Measurements from ENCODE around the gene MBD3L2.
"Not testable (repeated sequence)": the region's sequence is repeated elsewhere in the genome, so short reads cannot be mapped to it uniquely, and the experiment has no call there.

Gene MBD3L2

GRCh38 chr19:7063764-7064418, 14.8 kb downstream of the MBD3L2 start:
- DNase-seq, result no peak

- DNase-seq, result not testable (repeated sequence)
These were observed 18.0 kb downstream of the MBD3L2 start for GRCh38 chr19:7067122-7067521.

GRCh38 chr19:7067716-7068115, 18.6 kb downstream of the MBD3L2 start:
- no peak for DNase-seq

DNA sequence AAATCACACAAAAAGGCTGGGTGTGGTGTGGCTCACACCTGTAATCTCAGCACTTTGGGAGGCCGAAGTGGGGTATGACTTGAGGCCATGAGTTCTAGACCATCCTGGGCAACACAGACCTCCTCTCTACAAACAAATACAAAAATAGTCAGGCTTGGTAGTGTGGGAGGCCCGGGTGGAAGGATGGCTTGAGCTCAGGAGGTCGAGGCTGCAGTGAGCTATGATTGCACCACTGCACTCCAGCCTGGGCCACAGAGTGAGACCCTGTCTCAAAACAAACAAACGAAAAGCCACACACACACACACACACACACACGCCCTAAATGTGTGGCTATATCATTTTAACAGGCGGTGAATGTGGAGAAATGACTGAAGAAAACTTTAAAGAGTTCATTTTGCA, 19.5 kb downstream of the MBD3L2 start:
- no peak for DNase-seq

- peak; percentile 93 for DNase-seq
These were observed 20.2 kb downstream of the MBD3L2 start, which contains the start of gene ZNF557 for GRCh38 chr19:7069042-7069903. ZNF557 (plus strand) TSS chr19:7069703; CDS start chr19:7075075, 5,372 bp downstream.

DNA sequence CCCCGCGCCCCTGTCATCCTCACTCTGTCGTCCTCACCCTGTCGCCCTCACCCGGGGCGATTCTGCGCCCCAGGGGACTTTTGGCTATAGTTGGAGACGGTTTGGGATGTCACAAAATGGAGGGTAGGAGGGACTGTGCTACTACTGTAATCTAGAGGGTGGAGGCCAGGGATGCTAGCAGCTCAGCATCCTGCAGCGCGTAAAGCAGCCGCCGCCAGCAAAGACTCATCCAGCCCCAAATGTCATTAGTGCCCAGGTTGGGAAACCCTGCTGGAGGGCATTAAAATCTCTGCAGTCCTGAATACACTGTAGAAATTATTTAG, 20.7 kb downstream of the MBD3L2 start:
- no peak for DNase-seq

DNA sequence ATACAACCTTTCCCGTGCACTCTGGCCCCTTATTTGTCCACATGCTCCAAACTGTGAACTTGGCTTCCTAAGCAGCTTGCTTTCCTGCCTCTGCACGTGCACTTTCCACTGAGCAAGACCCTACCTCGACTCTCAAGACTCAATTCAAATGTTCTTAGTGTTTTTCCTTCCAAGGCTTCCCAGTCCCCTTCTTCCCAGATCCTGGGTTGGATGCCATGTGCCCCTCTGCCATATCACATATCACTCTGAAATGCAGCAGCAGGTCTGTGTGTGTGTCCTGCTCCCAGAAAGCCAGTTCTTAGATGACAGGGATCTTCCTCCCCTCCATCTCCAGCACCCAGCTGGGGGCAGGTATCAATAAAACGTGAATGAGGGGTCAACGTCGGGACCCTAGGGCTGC, 23.4 kb downstream of the MBD3L2 start:
- no peak for DNase-seq

DNA sequence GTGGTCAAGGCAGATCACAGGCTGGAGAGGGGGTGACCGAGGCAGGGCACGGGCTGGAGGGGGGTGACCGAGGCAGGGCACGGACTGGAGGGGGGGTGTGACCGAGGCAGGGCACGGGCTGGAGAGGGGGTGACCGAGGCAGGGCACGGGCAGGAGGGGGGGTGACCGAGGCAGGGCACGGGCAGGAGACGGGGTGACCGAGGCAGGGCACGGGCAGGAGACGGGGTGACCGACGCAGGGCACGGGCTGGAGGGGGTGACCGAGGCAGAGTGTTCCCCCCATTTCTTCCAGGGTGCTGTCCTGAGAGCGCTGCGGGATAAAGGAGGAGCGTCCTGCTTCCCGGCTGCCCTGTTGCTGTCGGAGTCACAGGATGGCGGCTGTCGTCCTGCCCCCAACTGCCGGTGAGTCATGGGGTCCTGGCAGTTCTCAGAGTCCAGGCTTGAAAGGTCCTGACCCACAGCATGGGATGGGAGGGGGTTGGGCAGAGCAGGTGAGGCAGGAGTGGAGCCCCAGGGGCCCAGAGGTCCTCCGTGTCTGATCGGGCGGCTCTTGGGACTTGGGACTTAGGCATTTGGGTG, 25.7 kb downstream of the MBD3L2 start:
- DNase-seq, result no peak

GRCh38 chr19:7076151-7076550, 27.0 kb downstream of the MBD3L2 start:
- DNase-seq, result no peak

GRCh38 chr19:7078008-7078407, 28.9 kb downstream of the MBD3L2 start:
- no peak for DNase-seq

- no peak for DNase-seq
These were observed 34.2 kb downstream of the MBD3L2 start for GRCh38 chr19:7083076-7083956.

DNA sequence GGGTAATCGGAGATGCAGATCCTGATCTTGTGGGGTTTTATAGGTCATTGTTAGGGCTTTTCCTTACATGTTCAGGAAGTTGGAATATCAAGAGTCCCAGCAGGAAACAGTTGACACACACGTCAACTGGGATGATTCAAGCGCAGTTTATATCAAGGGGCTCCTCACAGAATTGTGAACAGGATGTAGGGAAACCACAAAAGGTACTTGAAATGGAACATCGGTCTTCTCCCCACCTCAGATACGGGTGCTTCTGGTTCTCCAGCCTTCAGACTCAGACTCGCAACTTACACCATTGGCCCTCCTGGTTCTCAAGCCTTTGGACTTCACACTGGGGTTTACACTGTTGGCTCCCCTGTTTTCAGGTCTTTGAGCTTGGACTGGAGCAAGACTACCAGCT, 39.9 kb downstream of the MBD3L2 start:
- DNase-seq, result no peak

- no peak for DNase-seq
These were observed 49.0 kb downstream of the MBD3L2 start for GRCh38 chr19:7098096-7098495.

DNA sequence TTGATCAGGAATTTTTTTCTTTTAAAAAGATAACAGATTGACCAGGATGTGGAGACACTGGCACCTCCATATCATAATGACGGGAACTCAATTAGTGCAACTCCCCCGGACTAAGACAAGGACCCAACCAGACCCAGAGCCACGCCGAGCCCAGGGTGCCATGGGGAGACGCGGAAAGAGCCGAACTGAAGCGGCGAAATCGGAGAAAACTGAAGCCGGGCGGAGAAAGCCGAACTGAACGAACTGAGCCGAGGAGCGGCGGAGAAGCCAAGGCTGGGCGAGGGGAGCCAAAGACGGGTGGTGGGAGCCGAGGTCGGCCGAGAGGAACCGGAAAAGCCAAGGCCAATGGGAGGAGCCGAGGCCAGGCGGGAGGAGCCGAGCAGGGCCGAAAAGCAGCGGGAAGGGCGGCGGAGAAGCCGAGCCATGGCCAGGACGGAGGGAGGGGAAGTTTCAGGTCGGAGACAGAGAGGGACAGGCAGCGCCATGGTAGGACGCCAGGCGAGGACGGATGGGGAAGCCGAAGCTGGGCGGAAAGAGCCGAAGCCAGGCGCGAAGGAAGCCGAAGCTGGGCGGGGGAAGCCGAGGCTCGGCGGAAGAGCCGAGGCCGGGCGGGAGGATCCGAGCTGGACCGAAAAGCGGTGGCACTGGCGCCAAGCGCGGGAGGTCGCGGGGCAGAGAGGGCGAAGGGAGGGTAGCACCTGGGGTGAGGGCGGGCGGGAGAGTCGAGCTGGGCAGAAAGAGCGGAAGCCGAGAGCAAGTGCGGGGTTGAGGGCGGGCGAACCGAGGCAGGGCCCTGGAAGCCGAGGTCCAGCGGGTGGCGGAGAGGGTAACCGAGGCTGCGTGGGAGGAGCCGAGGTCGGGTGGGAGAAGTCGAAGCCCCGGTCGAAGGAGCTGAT, 49.8 kb downstream of the MBD3L2 start:
- DNase-seq, result peak; percentile 90

DNA sequence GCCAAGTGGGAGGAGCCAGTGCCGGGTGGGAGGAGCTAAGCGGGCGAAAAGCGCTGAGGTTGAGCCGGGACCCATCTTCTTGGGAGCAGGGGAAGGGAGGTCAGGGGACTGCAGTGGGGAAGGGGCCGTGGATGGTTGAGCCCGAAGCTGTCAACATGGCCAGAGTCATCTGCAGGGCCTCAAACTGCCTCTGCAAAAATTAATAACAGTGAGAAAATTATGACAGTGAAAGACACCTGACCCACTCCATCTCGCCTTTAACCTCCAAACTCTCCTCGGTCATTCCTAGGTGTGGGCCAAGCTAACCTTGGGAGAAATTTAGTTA, 50.4 kb downstream of the MBD3L2 start:
- DNase-seq, result no peak

All from NCI-H446 treated with DMSO at 0.1 percent for 48 hours (cell line).